HUES48 (cell line): ENCODE data around the gene KAZN.

ENCODE experiments used
- H3K27ac ChIP-seq: one replicate; pipeline ENCODE4 v1.7.0; 2013; ENCODE audit warnings: low read depth, low read length, inconsistent platforms
- H3K27me3 ChIP-seq: 2 replicates; pipeline ENCODE4 v1.6.1; 2013; ENCODE audit warnings: mild to moderate bottlenecking, low read length; ENCODE audit not compliant: control insufficient read depth, insufficient read depth
- H3K36me3 ChIP-seq: 2 replicates; pipeline ENCODE4 v1.6.1; 2013; ENCODE audit warnings: low read length; ENCODE audit not compliant: control insufficient read depth, insufficient read depth
- H3K4me1 ChIP-seq: 2 replicates; pipeline ENCODE4 v1.6.1; 2013; ENCODE audit warnings: mild to moderate bottlenecking, low read length; ENCODE audit not compliant: control insufficient read depth, insufficient read depth
- H3K4me3 ChIP-seq: 2 replicates; pipeline ENCODE4 v1.5.1; 2013; ENCODE audit warnings: mild to moderate bottlenecking, low read depth, low read length
- H3K9ac ChIP-seq: 2 replicates; pipeline ENCODE4 v1.6.1; 2013; ENCODE audit warnings: mild to moderate bottlenecking, low read depth, low read length, moderate library complexity
- H3K9me3 ChIP-seq: 2 replicates; pipeline ENCODE4 v1.6.1; 2013; ENCODE audit warnings: low read length; ENCODE audit not compliant: control insufficient read depth, insufficient read depth

Gene KAZN

GRCh38 chr1:14901371-14901954 is 303.0 kb downstream of the KAZN start:
- Histone ChIP-seq H3K9ac (no peak overlapping the region), H3K4me3 (no peak overlapping the region), H3K4me1 (no peaks in the 10 kb centered on the region), H3K9me3 (no peaks in the 10 kb centered on the region), H3K36me3 (no peaks in the 10 kb centered on the region), H3K27me3 (no peaks in the 10 kb centered on the region), H3K27ac (no peak overlapping the region)

- Histone ChIP-seq H3K4me1 (no peaks in the 10 kb centered on the region), H3K27ac (no peak overlapping the region), H3K36me3 (no peaks in the 10 kb centered on the region), H3K27me3 (no peaks in the 10 kb centered on the region), H3K9ac (no peak overlapping the region), H3K4me3 (no peak overlapping the region), H3K9me3 (no peaks in the 10 kb centered on the region)
These were observed 305.4 kb downstream of the KAZN start for GRCh38 chr1:14903922-14904321.

DNA sequence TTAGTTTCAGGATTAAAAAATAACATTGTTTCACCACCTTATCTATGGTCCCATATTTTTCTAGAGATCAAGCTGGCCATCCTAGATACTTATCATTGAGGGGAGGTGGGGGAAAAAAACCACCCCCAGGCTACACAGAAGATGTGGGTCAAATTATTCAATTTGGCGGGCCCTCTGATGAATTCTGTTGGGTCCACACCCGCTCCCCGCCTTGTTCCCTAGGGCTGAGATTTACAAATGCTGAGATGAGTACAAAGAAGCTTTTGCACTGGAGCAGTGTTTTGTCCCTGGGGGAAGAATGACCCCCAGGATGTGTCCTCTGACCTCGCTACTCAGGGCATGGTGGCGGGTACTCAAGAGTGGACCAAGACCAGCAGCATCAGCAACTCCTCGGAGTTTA is 308.2 kb downstream of the KAZN start:
- no peak overlapping the region for H3K27ac ChIP-seq
- H3K36me3 ChIP-seq, result no peaks in the 10 kb centered on the region
- peaks cover 5% of the 10 kb centered on the region; the same call in 1 of the 2 replicates for H3K4me1 ChIP-seq
- no peaks in the 10 kb centered on the region for H3K9me3 ChIP-seq
- H3K4me3 ChIP-seq, result no peak overlapping the region
- no peak overlapping the region for H3K9ac ChIP-seq
- H3K27me3 ChIP-seq, result no peaks in the 10 kb centered on the region

DNA sequence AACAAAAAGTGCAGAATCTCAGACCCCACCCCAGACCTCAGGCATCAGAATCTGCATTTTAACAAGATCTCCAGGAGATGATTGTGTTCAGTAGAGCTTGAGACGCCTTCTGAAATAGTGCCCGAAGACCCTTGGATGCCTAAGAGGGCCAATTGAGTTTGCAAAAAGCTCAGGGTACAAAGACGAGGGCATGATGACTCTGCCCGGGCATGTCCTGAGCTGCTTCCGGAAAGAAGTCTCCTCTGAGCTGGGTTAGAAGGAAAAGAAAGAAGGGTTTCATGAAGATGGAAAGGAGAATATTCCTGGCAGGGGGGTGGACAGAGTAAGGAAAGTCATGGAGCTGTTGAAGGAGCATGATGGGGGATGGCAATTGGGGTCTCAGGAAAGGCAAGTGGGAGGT is 308.9 kb downstream of the KAZN start:
- Histone ChIP-seq H3K4me1 (peaks cover 5% of the 10 kb centered on the region; the same call in 1 of the 2 replicates), H3K9me3 (no peaks in the 10 kb centered on the region), H3K9ac (no peak overlapping the region), H3K27me3 (no peaks in the 10 kb centered on the region), H3K4me3 (no peak overlapping the region), H3K36me3 (no peaks in the 10 kb centered on the region), H3K27ac (no peak overlapping the region)

GRCh38 chr1:14909273-14909672 is 310.8 kb downstream of the KAZN start:
- no peaks in the 10 kb centered on the region for H3K9me3 ChIP-seq
- H3K4me1 ChIP-seq, result peaks cover 18% of the 10 kb centered on the region
- H3K36me3 ChIP-seq, result no peaks in the 10 kb centered on the region
- no peaks in the 10 kb centered on the region for H3K27me3 ChIP-seq
- H3K27ac ChIP-seq, result no peak overlapping the region
- H3K9ac ChIP-seq, result no peak overlapping the region
- no peak overlapping the region for H3K4me3 ChIP-seq

DNA sequence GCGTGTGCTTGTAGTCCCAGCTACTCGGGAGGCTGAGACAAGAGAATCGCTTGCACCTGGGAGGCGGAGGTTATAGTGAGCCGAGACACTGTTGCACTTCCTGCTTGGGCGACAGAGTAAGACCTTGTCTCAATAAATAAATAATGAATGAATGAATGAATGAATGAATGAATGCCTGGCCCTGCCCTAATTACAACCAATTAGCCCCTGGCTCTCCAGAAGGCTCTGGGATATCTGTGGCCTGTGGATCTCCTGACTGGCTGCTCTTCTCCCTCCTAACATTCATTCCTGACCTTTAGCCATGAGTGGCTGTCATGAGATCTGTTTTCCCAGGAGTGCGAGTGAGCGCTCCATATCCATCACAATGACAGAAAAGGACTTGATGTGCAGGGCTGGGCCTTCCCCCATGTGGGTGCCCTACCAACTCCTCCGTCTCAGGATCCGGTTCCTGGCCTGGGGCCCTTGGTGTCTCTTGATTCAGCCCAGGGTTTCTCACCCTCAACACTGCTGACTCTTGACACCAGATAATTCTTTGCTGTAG is 311.5 kb downstream of the KAZN start:
- Histone ChIP-seq H3K9me3 (no peaks in the 10 kb centered on the region), H3K9ac (no peak overlapping the region), H3K27ac (no peak overlapping the region), H3K36me3 (no peaks in the 10 kb centered on the region), H3K27me3 (no peaks in the 10 kb centered on the region), H3K4me1 (peaks cover 18% of the 10 kb centered on the region), H3K4me3 (no peak overlapping the region)

GRCh38 chr1:14910984-14911721 is 312.7 kb downstream of the KAZN start:
- no peak overlapping the region for H3K27ac ChIP-seq
- no peaks in the 10 kb centered on the region for H3K9me3 ChIP-seq
- no peaks in the 10 kb centered on the region for H3K36me3 ChIP-seq
- H3K9ac ChIP-seq, result no peak overlapping the region
- H3K27me3 ChIP-seq, result no peaks in the 10 kb centered on the region
- peaks cover 18% of the 10 kb centered on the region for H3K4me1 ChIP-seq
- H3K4me3 ChIP-seq, result no peak overlapping the region

DNA sequence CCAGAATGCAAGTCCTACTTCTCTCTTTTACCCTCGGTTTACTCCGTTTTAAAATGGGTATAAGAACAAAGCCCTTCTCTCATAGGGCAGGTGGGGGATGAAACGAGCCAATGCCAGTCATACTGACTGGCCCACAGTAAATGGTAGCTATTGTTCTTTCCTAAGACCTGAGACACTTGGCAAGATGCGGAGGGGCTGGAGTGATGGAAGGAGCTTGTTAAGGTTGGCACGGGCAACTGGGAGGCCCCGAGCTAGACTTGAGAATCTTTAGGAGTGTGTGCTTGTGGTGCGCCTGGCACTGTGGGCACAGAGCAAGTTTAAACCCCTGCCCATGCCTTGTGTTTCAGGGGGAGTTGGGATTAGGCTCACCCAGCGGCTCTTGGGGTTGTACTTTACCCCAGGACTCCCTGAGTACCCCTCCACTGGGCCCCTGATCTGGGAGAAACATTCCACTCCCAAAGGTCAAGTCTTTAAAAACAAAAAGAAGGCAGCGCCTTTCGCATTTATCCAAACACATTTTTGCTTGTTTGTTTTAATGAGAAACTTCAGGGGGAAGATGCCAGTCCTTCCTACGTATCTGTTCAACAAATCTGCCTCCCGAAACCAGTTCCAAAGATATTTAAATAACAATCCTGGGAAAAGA is 314.5 kb downstream of the KAZN start:
- no peaks in the 10 kb centered on the region for H3K36me3 ChIP-seq
- no peak overlapping the region for H3K27ac ChIP-seq
- H3K27me3 ChIP-seq, result no peaks in the 10 kb centered on the region
- H3K9me3 ChIP-seq, result no peaks in the 10 kb centered on the region
- H3K4me1 ChIP-seq, result peaks cover 18% of the 10 kb centered on the region
- H3K4me3 ChIP-seq, result no peak overlapping the region
- H3K9ac ChIP-seq, result no peak overlapping the region

DNA sequence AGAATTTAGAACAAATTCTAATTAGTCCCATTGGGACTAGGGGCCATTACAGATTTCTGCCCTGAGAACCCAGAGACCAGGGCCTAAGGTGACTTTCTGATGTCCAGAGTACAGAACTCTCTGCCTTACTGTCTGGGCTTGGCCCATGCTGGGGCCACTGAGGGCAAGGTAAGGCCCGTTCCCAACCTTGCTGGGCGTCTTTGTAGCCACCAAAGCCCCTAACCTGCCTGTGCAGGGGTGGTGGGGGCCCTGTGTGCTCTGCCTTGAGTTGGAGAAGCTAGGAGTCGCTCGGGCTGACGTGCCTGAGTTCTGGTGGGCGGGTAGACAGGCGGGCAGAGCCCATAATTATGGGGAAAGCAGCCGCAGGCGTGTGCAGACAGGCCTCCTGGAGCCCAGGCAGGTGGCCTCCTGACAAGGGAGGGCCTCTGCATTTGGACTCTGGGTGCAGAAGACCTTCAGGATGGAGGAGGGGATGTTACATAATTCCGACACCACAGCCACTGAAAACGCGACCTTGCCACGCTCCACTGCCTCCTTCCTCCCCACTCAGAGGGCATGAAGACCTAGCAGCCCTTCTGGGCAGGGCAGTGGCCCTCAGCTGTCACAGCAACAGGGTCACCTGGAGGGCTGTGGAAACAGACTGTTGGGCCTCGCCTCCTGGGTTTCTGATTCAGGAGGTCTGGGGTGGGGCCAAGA is 315.1 kb downstream of the KAZN start:
- Histone ChIP-seq H3K27me3 (no peaks in the 10 kb centered on the region), H3K27ac (no peak overlapping the region), H3K9me3 (no peaks in the 10 kb centered on the region), H3K4me3 (no peak overlapping the region), H3K9ac (no peak overlapping the region), H3K36me3 (no peaks in the 10 kb centered on the region), H3K4me1 (peaks cover 18% of the 10 kb centered on the region)

DNA sequence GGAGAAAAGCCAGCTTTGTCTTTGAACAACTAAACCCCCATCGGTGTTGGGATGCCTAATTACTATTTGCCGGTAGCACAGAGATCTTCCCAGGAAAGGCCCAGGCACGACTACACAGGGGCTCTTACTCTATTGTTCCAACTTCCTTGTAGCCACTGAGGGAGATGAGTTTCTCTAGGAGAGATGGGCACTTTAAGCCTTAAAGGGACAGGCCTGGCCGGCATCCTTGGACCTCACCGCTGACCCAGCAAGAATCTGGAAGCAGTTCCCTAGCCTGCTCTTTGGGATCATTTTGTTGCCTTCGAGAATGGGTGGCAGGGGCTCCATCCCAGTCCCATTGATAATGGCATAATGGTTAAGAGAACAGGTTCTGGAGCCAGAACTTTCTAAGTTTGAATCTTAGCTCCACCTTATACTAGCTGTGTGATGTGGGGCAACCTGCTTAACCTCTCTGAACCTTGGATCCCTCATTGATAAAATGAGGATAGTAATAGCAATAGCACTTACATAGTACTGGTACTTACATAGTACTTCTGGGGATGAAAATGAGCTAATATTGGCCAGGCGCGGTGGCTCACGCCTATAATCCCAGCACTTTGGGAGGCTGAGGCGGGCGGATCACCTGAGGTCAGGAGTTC is 316.0 kb downstream of the KAZN start:
- Histone ChIP-seq H3K27ac (no peak overlapping the region), H3K36me3 (no peaks in the 10 kb centered on the region), H3K9ac (no peak overlapping the region), H3K9me3 (no peaks in the 10 kb centered on the region), H3K4me3 (no peak overlapping the region), H3K4me1 (peaks cover 18% of the 10 kb centered on the region), H3K27me3 (no peaks in the 10 kb centered on the region)
